ENCODE results near the gene VPS8.

DNA sequence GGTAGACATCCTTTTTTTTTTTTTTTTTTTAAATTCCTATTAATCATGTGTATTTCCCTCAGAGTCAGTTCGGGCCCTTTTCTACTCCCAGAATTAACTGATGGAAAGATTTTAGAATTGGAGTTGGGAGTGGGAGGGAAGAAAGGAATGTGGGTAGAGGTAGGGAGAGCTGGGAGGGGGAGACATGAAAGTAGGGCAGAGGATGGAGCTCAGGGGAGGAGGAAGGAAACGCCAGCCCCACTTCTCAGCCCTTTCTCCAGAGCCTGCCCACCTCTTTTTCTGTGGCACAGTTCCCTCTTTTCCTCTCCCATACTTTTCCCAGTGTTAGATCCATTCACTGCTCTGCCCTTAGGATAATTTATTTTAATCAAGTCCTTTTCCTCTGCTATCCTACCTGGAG lies 129.4 kb downstream of the VPS8 start:
- TF ChIP-seq, protein P1, sequence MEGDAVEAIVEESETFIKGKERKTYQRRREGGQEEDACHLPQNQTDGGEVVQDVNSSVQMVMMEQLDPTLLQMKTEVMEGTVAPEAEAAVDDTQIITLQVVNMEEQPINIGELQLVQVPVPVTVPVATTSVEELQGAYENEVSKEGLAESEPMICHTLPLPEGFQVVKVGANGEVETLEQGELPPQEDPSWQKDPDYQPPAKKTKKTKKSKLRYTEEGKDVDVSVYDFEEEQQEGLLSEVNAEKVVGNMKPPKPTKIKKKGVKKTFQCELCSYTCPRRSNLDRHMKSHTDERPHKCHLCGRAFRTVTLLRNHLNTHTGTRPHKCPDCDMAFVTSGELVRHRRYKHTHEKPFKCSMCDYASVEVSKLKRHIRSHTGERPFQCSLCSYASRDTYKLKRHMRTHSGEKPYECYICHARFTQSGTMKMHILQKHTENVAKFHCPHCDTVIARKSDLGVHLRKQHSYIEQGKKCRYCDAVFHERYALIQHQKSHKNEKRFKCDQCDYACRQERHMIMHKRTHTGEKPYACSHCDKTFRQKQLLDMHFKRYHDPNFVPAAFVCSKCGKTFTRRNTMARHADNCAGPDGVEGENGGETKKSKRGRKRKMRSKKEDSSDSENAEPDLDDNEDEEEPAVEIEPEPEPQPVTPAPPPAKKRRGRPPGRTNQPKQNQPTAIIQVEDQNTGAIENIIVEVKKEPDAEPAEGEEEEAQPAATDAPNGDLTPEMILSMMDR (IDR thresholded peaks at IDR 0.05; ENCODE audit: low read length) = no peak
- no peak for TF ChIP-seq EZH2 (IDR thresholded peaks at IDR 0.05; ENCODE audit: borderline replicate concordance, low read length)

All from OCI-LY1 (cell line).